Stimulated activated CD8-positive, alpha-beta memory T cell treated with anti-CD3 and anti-CD28 coated beads, Interleukin-12 subunit alpha, Interleukin-12 subunit beta, amount 100 ng/mL, for 1 hour (primary cell): Measurements from ENCODE around the gene ZNF646.

ENCODE experiments used
- DNase-seq: peaks from one replicate; pipeline ENCODE4 v3.0.0-alpha.2; 2020; ENCODE audit warnings: low read depth

ZNF646 gene

DNA sequence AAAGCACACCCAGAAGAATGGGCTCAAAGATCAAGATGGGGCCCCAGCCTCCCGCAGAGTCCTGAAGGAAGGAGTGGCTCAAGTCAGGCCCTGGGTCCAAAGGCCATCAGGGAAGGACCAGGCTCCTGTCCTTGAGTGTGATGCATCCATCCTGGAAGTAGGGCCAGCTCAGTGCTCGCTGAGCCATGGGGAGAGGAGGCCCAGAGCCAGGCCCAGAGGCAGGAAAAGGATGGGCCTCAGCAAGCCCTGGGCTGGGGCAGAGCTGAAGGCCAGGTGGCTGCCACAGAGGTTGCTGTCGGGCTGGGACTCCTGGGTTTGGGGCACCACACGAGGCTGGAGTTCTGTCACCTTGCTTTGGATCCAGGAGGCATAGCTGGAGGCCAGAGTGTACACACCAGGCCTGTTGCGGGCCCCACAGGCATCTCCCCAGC is 57.6 kb downstream of the ZNF646 start:
- no peak for DNase-seq

GRCh38 chr16:31132303-31132979 is 58.2 kb downstream of the ZNF646 start:
- no peak for DNase-seq

- DNase-seq: no peak
These were observed 58.9 kb downstream of the ZNF646 start for GRCh38 chr16:31133046-31133501.
